ENCODE measurements around the gene MARK4. TPM values are rescaled to one million over a fixed set of nuclear protein-coding genes. Genes with fewer than 3 reads are reported as not detected.

Gene MARK4
- total RNA-seq, 1 experiment from 2014 or later: 58.5 TPM

DNA sequence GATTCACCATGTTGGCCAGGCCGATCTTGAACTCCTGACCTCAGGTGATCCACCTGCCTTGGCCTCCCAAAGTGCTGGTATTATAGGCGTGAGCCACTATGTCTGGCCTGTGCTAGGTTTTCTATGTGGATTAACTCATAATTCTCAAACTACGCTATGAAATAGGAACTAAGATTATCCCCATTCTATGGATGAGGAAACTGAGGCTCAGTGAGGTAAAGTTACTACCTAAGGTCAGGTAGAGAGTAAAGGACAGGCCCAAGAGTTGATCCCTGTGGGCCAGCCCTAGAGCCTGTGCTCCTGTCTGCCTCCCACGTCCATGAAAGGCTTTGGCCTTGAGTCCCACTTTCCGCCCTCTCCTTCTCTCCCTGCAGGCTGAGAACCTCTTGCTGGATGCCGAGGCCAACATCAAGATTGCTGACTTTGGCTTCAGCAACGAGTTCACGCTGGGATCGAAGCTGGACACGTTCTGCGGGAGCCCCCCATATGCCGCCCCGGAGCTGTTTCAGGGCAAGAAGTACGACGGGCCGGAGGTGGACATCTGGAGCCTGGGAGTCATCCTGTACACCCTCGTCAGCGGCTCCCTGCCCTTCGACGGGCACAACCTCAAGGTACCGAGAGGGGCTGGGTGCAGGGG, 20.1 kb downstream of the MARK4 start:
- Mint-ChIP-seq H3K27me3 (ENCODE audit: low read depth) (no peaks in the 10 kb centered on the region), H3K27ac (no peak overlapping the region), H3K4me3 (no peak overlapping the region), H3K4me1 (no peaks in the 10 kb centered on the region), H3K36me3 (peaks cover 20% of the 10 kb centered on the region), H3K9me3 (no peaks in the 10 kb centered on the region)
- TF ChIP-seq, protein P1, sequence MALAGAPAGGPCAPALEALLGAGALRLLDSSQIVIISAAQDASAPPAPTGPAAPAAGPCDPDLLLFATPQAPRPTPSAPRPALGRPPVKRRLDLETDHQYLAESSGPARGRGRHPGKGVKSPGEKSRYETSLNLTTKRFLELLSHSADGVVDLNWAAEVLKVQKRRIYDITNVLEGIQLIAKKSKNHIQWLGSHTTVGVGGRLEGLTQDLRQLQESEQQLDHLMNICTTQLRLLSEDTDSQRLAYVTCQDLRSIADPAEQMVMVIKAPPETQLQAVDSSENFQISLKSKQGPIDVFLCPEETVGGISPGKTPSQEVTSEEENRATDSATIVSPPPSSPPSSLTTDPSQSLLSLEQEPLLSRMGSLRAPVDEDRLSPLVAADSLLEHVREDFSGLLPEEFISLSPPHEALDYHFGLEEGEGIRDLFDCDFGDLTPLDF (CRISPR knock-in tag; IDR thresholded peaks at IDR 0.05): no peak
- TF ChIP-seq NR1H2 (CRISPR knock-in tag; IDR thresholded peaks at IDR 0.05) (no peak), PRRX2 (CRISPR knock-in tag; IDR thresholded peaks at IDR 0.05) (no peak), ZNF263 (CRISPR knock-in tag; IDR thresholded peaks at IDR 0.05; ENCODE audit: low read depth) (no peak), OVOL2 (CRISPR knock-in tag; IDR thresholded peaks at IDR 0.05; ENCODE audit: borderline replicate concordance) (no peak), ZNF232 (CRISPR knock-in tag; IDR thresholded peaks at IDR 0.05) (no peak), MYBL2 (CRISPR knock-in tag; IDR thresholded peaks at IDR 0.05) (no peak)
- TF ChIP-seq, protein P2, sequence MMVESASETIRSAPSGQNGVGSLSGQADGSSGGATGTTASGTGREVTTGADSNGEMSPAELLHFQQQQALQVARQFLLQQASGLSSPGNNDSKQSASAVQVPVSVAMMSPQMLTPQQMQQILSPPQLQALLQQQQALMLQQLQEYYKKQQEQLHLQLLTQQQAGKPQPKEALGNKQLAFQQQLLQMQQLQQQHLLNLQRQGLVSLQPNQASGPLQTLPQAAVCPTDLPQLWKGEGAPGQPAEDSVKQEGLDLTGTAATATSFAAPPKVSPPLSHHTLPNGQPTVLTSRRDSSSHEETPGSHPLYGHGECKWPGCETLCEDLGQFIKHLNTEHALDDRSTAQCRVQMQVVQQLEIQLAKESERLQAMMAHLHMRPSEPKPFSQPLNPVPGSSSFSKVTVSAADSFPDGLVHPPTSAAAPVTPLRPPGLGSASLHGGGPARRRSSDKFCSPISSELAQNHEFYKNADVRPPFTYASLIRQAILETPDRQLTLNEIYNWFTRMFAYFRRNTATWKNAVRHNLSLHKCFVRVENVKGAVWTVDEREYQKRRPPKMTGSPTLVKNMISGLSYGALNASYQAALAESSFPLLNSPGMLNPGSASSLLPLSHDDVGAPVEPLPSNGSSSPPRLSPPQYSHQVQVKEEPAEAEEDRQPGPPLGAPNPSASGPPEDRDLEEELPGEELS (CRISPR knock-in tag; IDR thresholded peaks at IDR 0.05): no peak
- TF ChIP-seq, protein P3, sequence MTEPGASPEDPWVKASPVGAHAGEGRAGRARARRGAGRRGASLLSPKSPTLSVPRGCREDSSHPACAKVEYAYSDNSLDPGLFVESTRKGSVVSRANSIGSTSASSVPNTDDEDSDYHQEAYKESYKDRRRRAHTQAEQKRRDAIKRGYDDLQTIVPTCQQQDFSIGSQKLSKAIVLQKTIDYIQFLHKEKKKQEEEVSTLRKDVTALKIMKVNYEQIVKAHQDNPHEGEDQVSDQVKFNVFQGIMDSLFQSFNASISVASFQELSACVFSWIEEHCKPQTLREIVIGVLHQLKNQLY (CRISPR knock-in tag; IDR thresholded peaks at IDR 0.05): no peak
- ChIA-PET POLR2A (no interaction called here), CTCF (no interaction called here)
- no peak for DNase-seq (ENCODE audit: low spot score)
- no peak for ATAC-seq

DNA sequence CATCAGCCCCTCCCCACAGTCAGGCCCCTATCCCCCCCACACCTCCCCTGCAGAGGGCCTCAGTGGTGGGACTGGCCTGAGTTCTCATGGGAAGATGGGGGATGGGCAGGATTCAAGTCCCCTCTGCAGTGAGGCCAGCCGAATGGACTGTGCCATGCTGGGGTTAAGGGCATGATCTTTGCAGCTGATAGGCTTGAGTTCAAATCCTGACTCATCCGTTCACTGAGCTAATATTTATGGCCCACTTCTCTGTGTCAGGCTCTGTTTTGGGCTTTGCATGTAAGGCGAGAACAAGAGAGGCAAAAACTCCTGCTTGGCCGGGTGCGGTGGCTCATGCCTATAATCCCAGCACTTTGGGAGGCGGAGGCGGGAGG, 20.7 kb downstream of the MARK4 start:
- Mint-ChIP-seq H3K27ac (no peak overlapping the region), H3K4me1 (no peaks in the 10 kb centered on the region), H3K9me3 (no peaks in the 10 kb centered on the region), H3K27me3 (ENCODE audit: low read depth) (no peaks in the 10 kb centered on the region), H3K4me3 (no peak overlapping the region), H3K36me3 (peaks cover 20% of the 10 kb centered on the region)
- TF ChIP-seq, protein P4, sequence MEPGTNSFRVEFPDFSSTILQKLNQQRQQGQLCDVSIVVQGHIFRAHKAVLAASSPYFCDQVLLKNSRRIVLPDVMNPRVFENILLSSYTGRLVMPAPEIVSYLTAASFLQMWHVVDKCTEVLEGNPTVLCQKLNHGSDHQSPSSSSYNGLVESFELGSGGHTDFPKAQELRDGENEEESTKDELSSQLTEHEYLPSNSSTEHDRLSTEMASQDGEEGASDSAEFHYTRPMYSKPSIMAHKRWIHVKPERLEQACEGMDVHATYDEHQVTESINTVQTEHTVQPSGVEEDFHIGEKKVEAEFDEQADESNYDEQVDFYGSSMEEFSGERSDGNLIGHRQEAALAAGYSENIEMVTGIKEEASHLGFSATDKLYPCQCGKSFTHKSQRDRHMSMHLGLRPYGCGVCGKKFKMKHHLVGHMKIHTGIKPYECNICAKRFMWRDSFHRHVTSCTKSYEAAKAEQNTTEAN (CRISPR knock-in tag; IDR thresholded peaks at IDR 0.05): no peak
- TF ChIP-seq ZNF121 (CRISPR knock-in tag; IDR thresholded peaks at IDR 0.05) (no peak), GRHL2 (CRISPR knock-in tag; IDR thresholded peaks at IDR 0.05; ENCODE audit: insufficient replicate concordance, severe bottlenecking) (no peak)
- TF ChIP-seq, protein P5, sequence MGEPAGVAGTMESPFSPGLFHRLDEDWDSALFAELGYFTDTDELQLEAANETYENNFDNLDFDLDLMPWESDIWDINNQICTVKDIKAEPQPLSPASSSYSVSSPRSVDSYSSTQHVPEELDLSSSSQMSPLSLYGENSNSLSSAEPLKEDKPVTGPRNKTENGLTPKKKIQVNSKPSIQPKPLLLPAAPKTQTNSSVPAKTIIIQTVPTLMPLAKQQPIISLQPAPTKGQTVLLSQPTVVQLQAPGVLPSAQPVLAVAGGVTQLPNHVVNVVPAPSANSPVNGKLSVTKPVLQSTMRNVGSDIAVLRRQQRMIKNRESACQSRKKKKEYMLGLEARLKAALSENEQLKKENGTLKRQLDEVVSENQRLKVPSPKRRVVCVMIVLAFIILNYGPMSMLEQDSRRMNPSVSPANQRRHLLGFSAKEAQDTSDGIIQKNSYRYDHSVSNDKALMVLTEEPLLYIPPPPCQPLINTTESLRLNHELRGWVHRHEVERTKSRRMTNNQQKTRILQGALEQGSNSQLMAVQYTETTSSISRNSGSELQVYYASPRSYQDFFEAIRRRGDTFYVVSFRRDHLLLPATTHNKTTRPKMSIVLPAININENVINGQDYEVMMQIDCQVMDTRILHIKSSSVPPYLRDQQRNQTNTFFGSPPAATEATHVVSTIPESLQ (CRISPR knock-in tag; IDR thresholded peaks at IDR 0.05): no peak
- DNase-seq (ENCODE audit: low spot score): no peak
- CTCF ChIA-PET: no interaction called here
- POLR2A ChIA-PET: no interaction called here
- no peak for ATAC-seq

DNA sequence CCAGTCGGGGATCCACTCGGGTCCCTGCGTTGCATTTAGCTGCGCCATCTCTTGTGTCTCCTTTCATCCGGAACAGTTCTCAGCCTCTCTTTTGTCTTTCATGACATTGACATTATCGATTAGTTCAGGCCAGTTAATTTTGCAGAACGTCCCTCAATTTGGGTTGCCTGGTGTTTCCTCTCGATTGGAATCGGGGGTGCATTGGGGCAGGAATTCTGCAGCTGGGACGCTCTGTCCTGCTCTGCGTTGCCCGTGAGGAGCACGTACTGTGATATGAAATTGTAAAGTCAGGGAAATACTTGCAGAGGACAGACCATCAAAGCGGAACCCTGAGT, 22.4 kb downstream of the MARK4 start:
- H3K36me3 Mint-ChIP-seq: peaks cover 20% of the 10 kb centered on the region
- ChIA-PET POLR2A (no interaction called here), CTCF (no interaction called here)
- H3K9me3 Mint-ChIP-seq: no peaks in the 10 kb centered on the region
- no peak for ATAC-seq
- H3K4me1 Mint-ChIP-seq: no peaks in the 10 kb centered on the region
- H3K27ac Mint-ChIP-seq: no peak overlapping the region
- DNase-seq (ENCODE audit: low spot score): no peak
- H3K27me3 Mint-ChIP-seq (ENCODE audit: low read depth): no peaks in the 10 kb centered on the region
- TF ChIP-seq, protein P6, sequence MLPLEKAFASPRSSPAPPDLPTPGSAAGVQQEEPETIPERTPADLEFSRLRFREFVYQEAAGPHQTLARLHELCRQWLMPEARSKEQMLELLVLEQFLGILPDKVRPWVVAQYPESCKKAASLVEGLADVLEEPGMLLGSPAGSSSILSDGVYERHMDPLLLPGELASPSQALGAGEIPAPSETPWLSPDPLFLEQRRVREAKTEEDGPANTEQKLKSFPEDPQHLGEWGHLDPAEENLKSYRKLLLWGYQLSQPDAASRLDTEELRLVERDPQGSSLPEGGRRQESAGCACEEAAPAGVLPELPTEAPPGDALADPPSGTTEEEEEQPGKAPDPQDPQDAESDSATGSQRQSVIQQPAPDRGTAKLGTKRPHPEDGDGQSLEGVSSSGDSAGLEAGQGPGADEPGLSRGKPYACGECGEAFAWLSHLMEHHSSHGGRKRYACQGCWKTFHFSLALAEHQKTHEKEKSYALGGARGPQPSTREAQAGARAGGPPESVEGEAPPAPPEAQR (CRISPR knock-in tag; IDR thresholded peaks at IDR 0.05): no peak
- TF ChIP-seq MXD4 (CRISPR knock-in tag; IDR thresholded peaks at IDR 0.05; ENCODE audit: borderline replicate concordance) (no peak), ZBTB21 (CRISPR knock-in tag; IDR thresholded peaks at IDR 0.05; ENCODE audit: borderline replicate concordance) (no peak), ZNF219 (CRISPR knock-in tag; IDR thresholded peaks at IDR 0.05; ENCODE audit: borderline replicate concordance) (no peak), ZNF263 (CRISPR knock-in tag; IDR thresholded peaks at IDR 0.05; ENCODE audit: low read depth) (no peak)
- TF ChIP-seq, protein P7, sequence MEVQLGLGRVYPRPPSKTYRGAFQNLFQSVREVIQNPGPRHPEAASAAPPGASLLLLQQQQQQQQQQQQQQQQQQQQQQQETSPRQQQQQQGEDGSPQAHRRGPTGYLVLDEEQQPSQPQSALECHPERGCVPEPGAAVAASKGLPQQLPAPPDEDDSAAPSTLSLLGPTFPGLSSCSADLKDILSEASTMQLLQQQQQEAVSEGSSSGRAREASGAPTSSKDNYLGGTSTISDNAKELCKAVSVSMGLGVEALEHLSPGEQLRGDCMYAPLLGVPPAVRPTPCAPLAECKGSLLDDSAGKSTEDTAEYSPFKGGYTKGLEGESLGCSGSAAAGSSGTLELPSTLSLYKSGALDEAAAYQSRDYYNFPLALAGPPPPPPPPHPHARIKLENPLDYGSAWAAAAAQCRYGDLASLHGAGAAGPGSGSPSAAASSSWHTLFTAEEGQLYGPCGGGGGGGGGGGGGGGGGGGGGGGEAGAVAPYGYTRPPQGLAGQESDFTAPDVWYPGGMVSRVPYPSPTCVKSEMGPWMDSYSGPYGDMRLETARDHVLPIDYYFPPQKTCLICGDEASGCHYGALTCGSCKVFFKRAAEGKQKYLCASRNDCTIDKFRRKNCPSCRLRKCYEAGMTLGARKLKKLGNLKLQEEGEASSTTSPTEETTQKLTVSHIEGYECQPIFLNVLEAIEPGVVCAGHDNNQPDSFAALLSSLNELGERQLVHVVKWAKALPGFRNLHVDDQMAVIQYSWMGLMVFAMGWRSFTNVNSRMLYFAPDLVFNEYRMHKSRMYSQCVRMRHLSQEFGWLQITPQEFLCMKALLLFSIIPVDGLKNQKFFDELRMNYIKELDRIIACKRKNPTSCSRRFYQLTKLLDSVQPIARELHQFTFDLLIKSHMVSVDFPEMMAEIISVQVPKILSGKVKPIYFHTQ (CRISPR knock-in tag; IDR thresholded peaks at IDR 0.05): no peak
- TF ChIP-seq, protein P8, sequence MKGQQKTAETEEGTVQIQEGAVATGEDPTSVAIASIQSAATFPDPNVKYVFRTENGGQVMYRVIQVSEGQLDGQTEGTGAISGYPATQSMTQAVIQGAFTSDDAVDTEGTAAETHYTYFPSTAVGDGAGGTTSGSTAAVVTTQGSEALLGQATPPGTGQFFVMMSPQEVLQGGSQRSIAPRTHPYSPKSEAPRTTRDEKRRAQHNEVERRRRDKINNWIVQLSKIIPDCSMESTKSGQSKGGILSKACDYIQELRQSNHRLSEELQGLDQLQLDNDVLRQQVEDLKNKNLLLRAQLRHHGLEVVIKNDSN (CRISPR knock-in tag; IDR thresholded peaks at IDR 0.05): no peak
- H3K4me3 Mint-ChIP-seq: no peak overlapping the region
